Stomach (tissue), 4 donors: Measurements from ENCODE around the gene CCSER1.

Experiments used
- EP300 ChIP-seq: sonication (generic); formaldehyde crosslinking; IDR thresholded peaks from one replicate; pipeline ENCODE4 v1.6.1; 2017; ENCODE audit warnings: antibody characterized with exemption
- POLR2A ChIP-seq, 4 donors: fragments of 450-650 bp; IDR thresholded peaks; one replicate each; pipeline ENCODE4 v1.6.1; 2016; ENCODE audit warnings: antibody characterized with exemption in 4 of 4, control low read depth in 2 of 4, mild to moderate bottlenecking in 1 of 4, moderate library complexity in 1 of 4
- POLR2AphosphoS5 ChIP-seq, 3 donors: sonication (generic); formaldehyde crosslinking; IDR thresholded peaks; one replicate each; pipeline ENCODE4 v1.6.1; 2016; ENCODE audit warnings: antibody characterized with exemption in 3 of 3
- TF ChIP-seq, protein P1 (sequence below), 7 experiments: fragments of 450-650 bp in 4 of 7; fragments of 200-600 bp in 3 of 7; sonication (generic) in 3 of 7; IDR thresholded peaks; one replicate each; pipeline ENCODE4 v1.5.1; 2016 to 2019; ENCODE audit warnings: antibody characterized with exemption in 7 of 7, control low read depth in 2 of 7, mild to moderate bottlenecking in 1 of 7

DNA sequence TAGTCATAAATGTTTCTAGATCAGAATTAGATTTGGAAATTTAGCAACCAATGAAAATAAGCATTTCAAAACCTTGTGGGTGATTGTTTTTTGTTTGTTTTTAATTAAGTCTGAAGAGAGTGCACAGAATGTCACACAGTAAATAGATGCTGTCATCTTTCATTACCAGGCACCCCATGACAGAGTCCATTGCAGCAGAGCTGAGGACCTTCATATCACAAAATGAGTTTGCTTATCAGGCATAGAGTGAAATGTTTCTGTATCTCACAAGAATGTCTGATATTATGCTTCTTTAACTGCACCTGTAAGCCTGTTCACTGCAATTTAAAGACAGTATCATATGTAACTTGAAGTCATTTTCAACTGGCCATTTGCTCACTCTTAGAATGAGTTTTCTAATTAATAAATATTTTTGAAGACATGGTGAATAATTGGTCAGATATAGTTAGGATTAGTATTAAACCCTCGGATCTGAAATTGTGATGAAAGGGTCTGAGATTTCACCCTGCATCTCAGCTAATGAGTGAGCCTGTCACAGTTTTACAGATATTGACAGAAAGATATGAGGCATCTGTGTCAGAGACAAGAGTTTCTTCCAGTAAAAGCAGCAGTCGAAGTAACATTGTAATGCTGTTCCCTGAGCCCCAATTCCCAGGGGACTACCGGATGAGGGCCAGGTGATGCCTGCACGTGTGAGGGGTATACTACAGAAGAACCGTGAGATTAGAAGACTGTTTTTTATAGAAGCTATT, 416.4 kb downstream of the CCSER1 start:
- TF ChIP-seq, protein P1, sequence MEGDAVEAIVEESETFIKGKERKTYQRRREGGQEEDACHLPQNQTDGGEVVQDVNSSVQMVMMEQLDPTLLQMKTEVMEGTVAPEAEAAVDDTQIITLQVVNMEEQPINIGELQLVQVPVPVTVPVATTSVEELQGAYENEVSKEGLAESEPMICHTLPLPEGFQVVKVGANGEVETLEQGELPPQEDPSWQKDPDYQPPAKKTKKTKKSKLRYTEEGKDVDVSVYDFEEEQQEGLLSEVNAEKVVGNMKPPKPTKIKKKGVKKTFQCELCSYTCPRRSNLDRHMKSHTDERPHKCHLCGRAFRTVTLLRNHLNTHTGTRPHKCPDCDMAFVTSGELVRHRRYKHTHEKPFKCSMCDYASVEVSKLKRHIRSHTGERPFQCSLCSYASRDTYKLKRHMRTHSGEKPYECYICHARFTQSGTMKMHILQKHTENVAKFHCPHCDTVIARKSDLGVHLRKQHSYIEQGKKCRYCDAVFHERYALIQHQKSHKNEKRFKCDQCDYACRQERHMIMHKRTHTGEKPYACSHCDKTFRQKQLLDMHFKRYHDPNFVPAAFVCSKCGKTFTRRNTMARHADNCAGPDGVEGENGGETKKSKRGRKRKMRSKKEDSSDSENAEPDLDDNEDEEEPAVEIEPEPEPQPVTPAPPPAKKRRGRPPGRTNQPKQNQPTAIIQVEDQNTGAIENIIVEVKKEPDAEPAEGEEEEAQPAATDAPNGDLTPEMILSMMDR (IDR thresholded peaks at IDR 0.05), result no peak
- no peak for TF ChIP-seq EP300
- no peak for TF ChIP-seq POLR2A (IDR thresholded peaks at IDR 0.05)
- no peak for TF ChIP-seq POLR2AphosphoS5 (IDR thresholded peaks at IDR 0.05)
